Measurements from ENCODE around the gene CYP4F22.
A peak's percentile ranks its signal among the peaks of the same experiment; 100 is the strongest.

Gene CYP4F22

DNA sequence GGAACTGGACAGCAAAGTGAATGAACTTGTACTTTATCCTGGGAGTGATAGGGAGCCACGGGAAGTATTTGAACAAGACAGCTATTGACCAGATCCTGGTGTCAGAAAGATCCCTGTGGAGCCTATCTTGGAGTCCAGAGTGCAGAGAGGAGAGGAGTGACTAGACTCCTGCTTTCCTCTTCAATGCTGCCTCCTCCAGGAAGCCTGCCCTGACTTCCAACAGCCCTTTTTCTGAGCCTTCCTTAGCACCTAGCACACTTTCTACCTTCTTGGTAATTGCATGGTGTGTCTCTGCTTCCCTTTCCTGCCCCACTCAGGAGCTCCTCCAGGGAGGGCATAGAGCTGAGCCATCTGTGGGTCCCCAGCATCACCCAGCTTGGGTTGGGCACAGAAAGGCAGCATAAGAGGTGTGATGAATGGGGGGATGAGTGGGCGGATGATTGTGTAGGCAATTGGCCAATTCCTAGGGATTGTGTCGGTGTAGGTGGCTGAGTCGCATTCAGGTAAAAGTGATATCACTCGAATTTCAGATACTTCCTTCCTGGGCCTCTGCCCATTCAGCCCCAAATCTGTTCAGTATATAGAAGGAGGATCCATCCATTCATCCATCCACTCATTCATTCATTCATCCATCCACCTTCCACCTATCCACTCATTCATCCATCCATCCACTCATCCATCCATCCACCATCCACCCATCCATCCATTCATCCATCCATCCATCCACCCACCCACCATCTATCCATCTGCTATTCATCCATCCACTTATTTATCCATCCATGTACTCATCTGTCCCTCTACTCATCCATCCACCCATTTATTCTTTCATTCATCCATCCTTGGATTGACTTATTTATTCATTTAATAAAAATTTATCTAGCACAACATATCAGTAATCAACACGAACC is 26.9 kb downstream of the CYP4F22 start:
- DNase-seq (ENCODE audit: low read depth in 3 of 3) = peak in 2 of 3 experiments; percentile 19 to 21

DNA sequence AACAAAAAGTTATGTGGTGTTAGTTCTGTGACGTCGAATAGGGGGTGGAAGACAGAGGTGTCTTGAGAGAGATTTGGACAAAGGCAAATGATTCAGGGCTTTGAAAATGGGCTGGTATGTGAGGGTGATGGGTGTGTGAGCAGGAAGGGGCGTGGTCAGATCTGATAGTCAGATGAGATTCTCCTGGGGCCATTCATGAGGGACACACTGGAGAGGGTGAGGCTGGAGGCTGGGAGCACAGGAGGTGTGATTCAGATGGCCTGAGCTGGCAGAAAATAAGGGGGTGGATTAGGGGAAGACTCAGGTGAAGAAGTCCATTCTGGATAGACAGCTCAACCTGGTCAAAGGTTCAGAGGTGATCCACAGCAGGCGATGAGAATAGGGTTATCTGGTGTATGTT is 28.0 kb downstream of the CYP4F22 start:
- no peak for DNase-seq (ENCODE audit: low read depth in 3 of 3)

- no peak for DNase-seq (ENCODE audit: low read depth in 3 of 3)
These were observed 30.4 kb downstream of the CYP4F22 start for GRCh38 chr19:15538774-15539173.

DNA sequence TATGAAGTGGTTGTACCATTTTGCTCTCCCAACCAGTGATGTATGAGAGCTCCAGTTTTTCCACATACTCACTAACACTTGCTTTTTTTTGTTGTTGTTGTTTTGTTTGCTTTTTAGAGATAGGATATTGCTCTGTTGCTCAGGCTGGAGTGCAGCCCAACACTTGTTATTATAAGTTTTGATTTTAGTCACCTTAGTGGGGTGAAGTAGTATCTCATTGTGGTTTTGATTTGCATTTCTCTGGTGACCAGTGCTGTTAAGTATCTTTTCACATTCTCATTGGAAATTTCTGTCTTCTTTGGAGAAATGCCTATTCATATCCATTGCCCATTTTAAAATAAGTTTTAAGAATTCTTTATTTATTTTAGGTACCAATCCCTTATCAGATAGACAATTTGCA is 31.3 kb downstream of the CYP4F22 start:
- DNase-seq (ENCODE audit: low read depth in 3 of 3) = no peak

DNA sequence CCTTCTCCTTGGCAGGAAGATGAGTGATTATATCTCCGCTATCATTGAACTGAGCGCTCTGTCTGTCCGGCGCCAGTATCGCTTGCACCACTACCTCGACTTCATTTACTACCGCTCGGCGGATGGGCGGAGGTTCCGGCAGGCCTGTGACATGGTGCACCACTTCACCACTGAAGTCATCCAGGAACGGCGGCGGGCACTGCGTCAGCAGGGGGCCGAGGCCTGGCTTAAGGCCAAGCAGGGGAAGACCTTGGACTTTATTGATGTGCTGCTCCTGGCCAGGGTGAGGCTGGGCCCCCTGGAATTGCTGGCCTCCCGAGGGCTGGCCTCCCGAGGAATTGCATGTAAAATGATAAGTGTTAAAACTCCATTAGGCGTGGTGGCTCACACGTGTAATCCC is 32.1 kb downstream of the CYP4F22 start:
- no peak for DNase-seq (ENCODE audit: low read depth in 3 of 3)

DNA sequence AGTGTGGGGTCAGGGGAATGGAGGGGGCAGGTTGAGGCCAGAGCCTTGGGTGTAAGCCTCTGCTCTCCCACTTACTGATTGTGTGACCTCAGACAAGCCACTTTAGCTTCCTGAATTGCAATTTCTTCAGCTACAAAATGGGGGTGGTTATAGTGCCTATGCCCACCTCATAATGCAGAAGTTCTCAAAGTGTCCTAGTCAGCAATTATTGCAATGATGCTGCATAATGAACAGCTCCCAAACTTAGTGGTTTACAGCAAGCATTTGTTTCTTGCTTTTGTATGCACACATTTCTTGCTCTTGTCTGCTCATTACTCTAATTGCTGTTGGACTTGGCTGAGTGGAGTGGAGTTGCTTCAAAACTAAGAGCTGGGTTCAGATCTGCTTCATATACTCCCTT is 36.0 kb downstream of the CYP4F22 start:
- no peak for DNase-seq (ENCODE audit: low read depth in 3 of 3)

DNA sequence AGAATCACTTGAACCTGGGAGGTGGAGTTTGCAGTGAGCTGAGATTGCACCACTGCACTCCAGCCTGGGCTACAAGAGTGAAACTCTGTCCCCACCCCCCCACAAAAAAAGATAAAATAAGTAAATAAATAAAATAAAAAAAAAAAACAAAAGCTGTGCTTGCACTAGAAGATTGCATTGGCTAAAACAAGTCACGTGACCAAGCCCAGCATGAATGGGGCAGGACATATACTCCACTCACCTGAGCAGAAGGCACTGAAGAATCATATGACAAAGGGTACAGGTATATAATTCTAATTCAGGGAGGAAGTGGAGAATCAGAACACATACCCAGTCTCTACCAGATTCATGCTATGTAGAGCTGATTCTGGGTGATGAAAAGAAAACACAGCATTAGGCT is 36.6 kb downstream of the CYP4F22 start:
- DNase-seq (ENCODE audit: low read depth in 3 of 3) = no peak

DNA sequence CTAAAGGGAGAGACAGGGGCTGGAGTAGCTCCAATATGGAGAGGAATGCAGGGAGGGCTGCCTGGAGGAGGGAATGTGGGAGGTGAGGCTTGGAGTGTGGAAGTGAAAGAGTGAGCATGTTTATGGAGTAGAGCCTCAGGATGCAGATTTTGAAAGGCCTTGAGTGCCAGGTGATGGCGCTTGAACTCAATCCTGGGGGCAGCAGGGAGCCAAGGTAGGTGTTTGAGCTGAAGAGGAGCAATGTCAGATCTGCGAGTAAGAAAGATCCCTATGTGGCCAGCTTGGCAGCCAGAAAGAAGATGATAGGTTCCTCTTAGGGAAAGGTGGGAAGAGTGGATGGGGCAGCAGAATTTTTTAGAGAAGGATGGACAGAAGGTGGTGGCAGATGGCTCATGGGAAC is 40.3 kb downstream of the CYP4F22 start:
- DNase-seq (ENCODE audit: low read depth in 3 of 3) = no peak

DNA sequence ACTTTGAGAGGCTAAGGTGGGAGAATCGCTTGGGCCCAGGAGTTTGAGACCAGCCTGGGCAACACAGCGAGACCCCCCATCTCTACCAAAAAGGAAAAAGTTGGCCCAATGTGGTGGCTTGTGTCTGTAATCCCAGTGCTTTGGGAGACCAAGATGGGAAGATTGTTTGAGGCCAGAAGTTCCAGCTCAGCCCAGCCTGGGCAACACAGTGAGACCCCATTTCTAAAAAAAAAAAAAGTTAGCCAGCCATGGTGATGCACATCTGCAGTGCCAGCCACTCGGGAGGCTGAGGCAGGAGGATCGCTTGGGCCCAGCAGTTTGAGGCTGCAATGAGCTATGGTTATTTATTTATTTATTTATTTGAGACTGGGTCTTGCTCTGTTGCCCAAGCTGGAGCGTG is 41.3 kb downstream of the CYP4F22 start:
- DNase-seq (ENCODE audit: low read depth in 3 of 3) = no peak

DNA sequence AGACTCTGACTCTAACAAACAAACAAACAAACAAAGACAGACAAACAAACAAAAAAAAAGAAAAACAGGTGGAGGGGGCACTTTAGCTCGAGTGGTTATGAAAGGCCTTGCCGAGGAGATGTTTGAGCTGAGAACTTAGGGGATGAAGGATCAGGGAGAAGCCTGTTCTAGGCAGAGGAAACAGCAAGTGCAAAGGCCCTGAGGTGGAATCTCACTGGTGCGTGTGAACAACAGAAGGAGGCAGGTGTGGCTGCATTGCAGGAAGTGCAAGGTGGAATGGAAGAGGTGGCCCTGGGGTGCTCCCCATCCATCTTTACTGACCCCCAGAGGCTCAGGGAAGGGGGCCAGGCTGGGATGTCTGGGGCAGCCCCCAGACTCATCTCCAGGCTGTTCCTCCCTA is 41.9 kb downstream of the CYP4F22 start:
- no peak for DNase-seq (ENCODE audit: low read depth in 3 of 3)

DNA sequence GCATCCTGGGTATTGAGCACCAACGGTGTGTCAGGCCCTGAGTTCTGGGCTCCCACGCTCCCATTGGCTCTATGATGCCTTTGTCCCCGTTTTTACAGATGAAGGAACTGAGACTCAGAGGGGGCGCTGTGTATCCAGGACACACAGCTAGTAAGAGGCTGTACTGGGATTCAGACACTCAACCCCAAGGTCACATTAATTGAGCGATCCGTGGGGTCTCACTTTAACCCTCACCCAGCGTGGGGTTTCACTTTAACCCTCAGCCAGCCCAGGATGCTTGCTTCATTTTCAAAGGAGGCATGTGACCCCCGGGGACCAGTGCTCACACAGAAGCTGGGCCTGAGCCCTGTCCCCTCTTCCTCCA is 42.6 kb downstream of the CYP4F22 start:
- DNase-seq (ENCODE audit: low read depth in 3 of 3) = no peak

GRCh38 chr19:15551293-15552004 is 43.1 kb downstream of the CYP4F22 start:
- DNase-seq (ENCODE audit: low read depth in 3 of 3) = peak; percentile 51 to 57 (median 53)

GRCh38 chr19:15555021-15555420 is 46.7 kb downstream of the CYP4F22 start:
- DNase-seq (ENCODE audit: low read depth in 3 of 3) = no peak

DNA sequence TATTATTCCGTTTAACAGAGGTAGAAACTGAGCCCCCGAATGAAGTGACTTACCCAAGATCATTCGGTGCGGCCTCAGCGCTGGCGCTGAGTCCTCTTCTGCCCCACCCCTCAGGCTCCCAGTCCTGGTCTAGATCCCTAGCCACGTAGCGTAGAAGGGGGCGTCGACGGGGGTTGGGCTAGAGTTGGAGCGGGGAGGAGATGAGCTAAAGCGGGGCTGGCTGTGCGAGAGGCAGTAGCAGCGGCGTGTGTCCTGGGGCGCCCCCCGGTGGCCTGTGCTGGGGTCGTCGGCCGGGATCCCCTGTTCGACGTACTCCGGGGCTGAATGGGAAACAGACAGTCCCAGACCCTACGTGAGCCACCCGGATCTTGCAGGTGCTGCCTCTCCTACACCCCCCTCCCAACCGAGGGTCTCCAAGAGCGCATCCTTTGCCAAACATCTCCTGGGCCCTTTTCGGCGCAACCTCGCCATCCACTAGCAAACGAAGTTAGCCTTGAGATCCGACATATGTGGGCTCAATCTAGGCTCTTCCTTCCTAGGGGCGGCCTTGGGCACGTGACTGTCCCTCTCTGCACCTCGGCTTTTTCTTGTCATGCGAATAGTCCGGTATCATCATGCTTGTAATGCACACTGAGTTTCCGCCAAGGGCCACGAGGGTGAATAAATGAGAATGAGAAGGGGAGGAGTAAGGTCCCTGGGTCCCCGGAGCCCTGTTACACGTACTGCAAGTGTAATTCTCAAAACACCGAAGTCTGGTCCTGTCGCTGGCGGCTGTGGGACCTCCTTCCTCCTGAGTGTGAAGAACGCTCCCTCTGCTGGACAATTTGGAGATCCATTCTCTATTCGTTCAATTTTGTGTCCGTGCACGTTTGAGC is 47.7 kb downstream of the CYP4F22 start:
- peak; percentile 95 to 99 (median 96) for DNase-seq (ENCODE audit: low read depth in 3 of 3)

DNA sequence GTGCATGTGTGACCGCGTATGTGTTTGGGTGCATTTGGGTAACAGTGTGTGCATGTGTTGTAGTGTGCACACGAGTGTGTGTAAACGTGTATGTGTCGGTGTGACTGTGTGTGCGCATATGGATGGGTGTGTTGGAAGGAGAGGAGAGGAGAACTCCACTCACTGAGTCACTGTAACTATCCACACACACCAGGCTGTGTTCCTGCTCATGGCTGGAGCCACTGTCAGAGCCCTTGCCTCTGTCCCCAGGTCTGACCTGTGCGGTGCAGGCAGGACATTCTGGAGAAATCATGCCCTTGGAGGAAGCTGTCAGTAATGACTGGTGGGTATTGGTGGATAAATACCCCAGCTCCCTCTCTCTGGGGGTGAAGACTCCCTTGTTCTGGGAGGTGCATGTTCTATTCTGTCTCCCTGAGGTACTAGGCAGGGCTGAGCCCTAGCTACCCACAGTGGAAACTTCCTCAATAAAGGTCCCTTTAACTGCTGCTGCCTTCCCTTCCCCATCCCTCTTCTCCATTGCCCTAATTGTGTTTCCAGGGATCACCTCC is 48.4 kb downstream of the CYP4F22 start:
- DNase-seq (ENCODE audit: low read depth in 3 of 3) = no peak

DNA sequence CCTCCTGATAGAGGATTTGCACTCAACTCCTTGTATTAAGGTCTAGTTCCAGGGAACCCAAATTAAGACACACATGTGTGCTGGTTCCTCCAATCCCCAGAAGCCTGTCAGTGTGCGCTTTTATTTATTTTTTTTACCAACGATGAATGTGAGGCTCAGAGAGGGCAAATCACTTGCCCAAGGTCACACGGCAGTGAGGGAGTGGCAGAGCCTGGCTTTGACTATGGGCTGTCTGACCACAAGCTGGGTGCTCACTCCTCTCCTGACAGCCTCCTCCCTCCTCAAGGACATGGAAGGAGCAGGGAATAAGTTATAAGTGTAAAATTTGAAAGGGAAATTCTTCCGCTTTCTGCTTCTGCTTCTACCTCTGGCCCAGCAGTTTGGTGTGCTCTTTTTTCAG is 48.9 kb downstream of the CYP4F22 start:
- DNase-seq (ENCODE audit: low read depth in 3 of 3) = no peak

GRCh38 chr19:15562145-15562544 is 53.8 kb downstream of the CYP4F22 start:
- no peak for DNase-seq (ENCODE audit: low read depth in 3 of 3)

GRCh38 chr19:15562861-15563260 is 54.5 kb downstream of the CYP4F22 start:
- no peak for DNase-seq (ENCODE audit: low read depth in 3 of 3)

DNA sequence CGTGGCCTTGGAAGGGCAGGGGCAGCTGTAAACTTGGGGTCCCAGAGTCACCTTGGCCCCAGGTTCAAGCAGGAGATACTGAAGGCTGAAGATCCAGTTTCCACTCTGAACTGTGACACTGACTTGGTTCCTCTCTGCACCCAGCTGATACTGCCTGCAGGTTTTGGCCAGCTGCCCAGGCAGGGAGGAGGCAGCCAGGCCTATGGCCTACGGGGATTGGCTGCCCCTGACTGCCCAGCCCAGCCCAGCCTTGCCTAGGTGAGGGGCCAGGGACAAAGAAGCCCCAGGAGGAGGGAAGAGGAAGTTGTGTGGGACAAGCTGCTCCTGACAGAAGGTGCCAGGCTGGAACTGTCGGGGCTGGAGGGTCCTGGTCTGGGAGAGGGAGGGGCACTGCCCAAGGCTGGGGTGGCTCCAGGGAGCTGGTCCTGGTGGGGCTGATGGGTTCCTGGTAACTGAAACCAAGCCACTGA is 55.0 kb downstream of the CYP4F22 start:
- DNase-seq (ENCODE audit: low read depth in 3 of 3) = no peak

- no peak for DNase-seq (ENCODE audit: low read depth in 3 of 3)
These were observed 55.6 kb downstream of the CYP4F22 start for GRCh38 chr19:15563931-15564330.

DNA sequence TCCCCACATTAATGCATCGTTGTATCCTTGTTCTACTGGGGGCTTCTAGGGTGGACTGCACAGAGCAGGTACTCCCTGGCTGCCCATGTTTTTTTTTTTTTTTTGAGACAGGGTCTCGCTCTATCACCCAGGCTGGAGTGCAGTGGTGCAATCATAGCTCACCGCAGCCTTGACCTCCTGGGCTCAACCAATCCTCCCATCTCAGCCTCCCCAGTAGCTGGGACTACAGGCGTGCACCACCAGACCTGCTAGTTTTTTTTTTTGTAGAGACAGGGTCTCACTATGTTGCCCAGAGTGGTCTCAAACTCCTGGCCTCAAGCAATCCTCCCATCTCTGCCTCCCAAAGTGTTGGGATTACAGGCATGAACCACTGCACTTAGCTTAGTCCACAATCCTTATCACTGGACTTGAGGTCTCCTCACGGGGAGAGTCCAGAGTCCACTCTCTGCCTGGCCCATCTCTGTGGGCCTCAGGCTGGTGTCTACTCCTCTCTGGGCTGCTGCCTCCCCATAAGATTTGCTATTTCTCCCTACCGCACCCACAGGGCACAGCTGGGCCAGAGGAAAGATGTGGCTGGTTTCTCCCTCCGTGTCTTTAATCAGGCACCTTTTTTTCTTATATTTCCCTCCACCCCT is 56.3 kb downstream of the CYP4F22 start:
- no peak for DNase-seq (ENCODE audit: low read depth in 3 of 3)

All from stimulated activated CD4-positive, alpha-beta T cell treated with anti-CD3 and anti-CD28 coated beads, TNF-alpha, amount 100 ng/mL, for 4 hours (primary cell).